ENCODE data around the gene SLIT3.
A peak's percentile ranks its signal among the peaks of the same experiment; 100 is the strongest.

Gene SLIT3

DNA sequence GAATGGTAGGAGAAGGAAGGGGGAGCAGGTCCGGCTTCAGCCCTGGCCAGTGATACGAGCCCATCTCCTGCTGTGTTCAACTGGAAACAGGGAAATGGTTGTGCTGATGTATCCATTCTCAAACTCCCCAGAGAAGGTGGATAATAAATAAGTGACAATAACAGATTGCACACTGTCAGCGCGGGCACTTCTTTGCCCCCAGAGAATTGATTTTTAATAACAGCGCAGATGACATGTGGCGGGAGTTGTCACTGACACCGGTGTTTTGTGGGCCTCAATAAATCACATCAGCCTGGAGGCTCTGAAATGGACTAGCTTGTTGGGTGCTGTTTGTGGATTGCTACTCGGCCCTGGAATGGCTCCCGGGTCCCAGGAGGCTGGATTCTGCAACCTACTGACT is 580.4 kb downstream of the SLIT3 start:
- DNase-seq, result no peak

DNA sequence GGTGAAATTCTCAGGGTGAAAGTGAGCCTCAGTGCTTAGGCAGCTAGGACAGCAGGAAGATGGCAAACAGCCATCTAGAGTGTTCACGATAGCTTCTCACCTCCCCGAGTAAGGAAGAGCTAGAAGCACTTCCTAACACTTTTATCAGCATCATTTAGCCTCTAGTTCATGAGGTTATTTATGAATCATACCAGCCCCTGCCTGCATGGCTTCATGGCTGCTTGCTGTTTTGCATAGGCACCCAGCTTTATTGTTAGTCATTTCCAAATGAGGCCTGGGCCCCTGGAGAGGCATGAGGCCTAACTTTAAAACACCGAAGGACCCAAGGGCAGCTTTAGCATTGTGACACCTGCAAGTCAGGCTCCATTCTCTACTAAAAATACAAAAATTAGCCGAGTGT is 586.9 kb downstream of the SLIT3 start:
- no peak for DNase-seq

DNA sequence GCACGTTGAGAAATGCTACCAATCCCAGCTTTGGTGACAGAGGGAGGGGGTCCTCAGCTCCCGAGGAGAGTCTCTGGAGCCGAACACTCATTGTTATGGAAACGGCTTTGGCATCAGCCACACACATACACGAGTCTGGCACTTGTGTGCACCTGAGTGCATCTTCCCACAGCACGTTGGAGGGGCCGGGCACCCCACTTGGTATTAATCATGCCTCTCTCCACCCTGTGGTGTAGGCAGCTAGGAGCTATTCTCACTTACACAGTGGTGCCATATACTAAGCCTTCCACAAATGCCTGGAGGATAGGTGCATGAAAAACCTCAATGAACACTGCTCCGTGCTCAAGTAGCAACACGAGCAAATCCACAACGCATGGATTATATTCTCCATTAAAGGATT is 587.9 kb downstream of the SLIT3 start:
- DNase-seq, result no peak

DNA sequence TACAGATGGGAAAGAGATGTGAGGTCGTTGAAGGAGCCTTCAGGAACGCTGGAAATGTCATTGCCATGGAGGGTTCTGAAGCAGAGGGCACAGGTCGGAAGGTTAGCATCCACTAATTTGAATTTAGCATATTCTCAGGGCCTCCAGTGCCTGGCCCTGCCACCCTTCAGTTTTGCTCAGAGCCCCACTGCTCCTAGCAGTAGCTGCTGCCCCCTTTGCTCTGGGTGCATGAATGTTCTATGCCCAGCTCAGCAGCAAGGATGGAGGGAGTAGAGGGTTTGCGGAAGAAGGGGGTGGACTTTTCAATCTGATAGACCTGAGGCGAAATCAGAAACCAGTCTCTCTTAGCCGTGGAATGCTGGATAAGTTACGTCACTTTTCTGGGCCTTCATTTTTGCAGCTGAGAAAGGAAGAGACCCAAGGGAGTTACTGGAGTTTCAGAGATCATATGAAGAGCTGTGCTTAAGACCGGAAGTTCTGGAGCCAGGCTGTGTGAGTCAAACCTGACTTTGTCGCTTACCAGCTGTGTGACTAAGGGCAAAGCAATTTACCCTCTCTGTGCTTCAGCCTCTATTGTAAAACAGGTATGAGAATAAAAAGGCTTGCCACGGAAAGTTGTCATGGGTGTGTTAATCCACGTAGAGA is 588.5 kb downstream of the SLIT3 start:
- no peak for DNase-seq

DNA sequence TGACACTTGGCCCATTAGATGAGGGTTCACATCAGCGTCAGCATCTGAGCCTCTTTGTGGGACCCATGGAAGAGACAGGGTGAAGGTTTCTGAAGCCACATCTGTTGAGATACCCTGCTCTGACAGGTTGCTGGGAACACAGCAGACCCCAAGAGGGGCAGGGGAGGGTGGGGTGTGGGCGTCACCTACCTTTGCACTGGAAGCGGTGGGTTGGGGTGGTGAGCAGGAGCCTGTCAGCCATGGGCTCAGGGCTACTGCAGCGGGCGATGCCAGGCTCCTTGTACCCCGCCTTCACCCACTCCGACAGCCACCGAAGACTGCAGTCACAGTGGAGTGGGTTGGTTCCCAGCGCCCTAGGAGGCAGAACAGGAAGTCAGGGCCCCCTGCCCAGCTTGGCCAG is 590.2 kb downstream of the SLIT3 start:
- no peak for DNase-seq

DNA sequence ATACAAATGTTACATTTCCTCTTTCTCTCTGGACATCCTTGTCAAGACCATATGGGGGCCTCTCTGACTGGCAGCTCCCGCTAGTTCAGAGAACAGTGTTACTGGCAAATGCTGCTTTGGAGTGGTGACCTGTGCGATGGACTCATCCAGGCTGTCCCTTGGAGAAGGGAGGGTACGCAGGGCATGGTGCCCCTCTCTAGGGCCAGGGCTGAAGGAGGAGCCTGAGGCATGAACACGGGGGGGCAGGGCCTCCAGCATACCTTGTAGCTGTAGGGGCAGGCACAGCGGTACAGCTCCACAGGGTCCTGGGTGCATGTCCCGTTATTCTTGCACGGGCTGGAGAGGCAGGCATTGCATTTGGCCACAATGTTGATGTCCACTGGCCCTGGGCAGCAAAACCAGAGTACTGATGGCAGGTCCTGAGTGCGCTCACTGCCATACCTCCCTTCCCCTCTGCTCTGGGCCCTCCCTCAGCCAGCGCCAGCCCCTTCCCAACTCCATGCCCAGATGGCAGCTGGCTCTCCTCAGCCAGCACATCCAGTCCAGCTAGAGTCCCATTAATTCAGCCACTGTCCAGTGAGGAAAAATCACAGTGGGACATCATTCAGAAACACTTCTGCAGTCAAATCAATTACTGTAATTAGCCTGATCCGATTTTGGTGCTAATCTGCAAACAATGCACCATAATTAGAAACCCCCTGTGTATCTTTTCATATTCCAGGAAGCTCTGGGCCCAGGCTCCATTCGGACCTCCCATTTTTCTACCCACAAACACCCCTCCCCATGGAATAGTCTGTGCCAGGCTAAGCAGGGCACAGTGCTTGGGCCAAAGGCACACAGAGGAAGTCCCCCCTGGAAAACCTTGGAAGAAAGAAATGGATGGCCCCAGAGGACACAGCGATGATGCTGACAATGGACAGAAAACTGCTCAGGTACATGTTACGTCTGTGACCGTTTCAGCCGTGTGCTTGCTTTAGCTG is 592.9 kb downstream of the SLIT3 start:
- DNase-seq, result no peak

DNA sequence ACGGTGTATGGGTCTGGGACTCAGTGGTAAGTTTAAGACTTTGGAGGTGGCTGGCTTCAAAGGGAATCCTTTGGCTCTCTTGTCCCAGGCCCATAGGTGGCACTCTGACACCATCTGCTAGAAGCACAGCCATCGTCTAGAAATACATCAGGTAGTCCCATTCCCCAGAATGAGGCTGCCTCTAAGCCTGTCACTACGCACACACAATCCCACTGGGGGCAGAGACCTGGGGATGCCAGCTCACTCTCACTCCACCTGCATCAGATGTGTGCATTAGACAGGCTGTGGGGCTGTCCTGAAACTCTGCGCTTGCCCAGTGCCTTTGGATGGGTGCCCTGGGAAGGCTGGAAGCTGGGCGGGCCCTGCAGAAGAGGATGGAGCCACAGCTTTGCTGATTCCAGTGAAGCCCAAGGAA is 594.3 kb downstream of the SLIT3 start:
- peak; percentile 66 for DNase-seq

DNA sequence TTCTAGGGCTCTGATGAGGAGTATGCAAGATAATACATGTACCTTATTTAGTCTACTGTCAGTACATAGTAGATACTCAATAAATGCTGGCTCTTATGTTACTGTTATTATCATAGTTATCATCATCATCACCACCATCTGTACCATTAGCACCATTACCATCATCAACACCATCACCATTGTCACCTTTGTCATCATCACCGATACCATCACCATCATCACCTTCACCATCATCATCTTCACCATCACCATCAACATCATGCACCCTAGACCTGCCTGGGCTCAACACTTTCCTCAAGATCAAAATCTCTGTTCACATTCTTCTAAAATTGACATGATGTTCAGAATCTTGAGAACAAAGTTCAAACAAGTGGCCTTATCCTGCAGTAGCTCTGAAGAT is 595.6 kb downstream of the SLIT3 start:
- no peak for DNase-seq

DNA sequence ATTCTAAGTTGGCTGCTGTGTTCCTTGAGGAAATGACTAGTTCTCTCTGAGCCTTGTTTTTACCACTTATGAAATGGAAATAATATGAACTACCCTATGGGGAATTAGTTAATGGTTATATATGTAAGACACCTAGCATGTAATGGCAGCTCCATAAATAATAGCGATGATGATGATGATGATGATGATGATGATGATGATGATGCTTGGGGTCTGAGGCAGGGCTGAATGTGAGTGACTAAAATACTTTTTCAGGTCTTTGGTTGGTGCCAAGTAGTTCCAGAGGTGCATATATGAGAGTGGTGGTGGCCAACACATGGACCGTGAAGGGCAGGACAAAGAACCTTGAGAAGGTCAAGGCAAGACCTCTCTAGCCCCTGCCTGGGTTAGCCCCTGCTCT is 598.4 kb downstream of the SLIT3 start:
- no peak for DNase-seq

DNA sequence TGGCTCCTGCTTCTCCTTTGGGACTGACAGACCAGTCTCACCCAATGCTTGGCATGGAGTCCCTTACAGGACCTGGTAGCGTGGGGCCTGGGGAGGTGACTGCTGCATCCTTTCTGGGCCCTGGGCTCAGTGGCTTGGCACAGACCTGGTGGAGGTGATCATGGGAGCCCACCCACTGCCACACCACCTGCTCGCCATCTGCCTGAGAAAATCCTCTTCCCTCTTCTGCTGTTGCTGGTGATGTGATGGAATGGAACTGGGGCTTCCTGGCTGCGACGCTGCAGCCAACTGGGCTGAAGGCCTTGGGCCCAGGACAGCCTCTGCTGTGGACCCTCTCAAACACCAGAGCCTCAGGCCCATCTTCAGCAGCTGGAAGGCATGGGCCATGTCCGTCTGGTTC is 599.3 kb downstream of the SLIT3 start:
- no peak for DNase-seq

DNA sequence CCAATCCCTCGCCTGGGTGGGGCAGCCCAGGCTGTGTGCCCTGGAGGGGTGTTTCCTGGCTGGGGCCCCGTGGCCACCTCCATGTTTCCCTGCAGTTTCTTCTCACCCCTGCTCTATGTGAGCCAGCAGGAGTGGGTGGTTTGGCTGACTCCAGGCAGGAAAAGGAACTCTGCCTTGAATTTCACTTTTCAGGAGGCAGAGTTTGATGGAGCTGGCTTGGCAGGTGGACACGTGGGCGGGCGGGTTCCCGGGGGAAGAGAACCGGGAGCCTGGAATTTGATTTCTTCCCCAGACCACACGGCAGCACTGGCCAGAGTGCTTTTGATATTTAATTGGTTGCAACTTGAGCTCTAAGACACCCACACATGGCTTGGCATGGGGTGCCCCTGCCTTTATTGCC is 601.9 kb downstream of the SLIT3 start:
- DNase-seq, result peak; percentile 89

DNA sequence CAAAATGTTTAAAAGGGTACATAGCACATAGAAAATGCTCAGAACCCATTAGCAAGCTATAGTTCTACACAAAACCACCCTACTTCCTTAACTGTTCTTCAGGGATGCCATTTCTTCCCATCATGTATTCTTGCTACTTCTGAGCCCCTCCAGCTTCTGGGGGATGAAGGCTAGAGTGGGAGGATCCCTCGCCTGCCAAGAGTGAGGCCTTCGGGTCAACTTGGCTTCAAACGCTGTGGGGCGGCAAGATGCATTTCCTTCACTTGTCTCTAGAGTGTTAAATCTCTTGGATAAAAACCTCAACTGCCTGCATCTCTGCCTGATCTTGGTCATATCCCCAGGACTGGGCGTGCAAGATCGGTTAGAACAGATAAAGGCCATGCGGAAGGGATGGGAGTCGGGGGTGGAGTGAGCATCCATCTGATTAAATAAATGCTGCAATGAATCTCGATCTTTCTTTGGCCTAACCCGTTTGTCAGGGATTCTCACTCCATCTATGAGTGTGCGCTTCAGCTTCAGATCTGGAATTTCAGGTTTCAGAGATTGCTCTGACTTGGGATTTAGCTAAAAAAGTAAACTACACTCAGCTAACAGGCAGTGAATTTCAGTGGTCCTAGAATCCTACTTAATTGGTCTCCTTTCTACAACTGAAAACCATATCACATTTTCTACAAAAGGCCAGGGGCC is 603.8 kb downstream of the SLIT3 start:
- DNase-seq, result no peak

DNA sequence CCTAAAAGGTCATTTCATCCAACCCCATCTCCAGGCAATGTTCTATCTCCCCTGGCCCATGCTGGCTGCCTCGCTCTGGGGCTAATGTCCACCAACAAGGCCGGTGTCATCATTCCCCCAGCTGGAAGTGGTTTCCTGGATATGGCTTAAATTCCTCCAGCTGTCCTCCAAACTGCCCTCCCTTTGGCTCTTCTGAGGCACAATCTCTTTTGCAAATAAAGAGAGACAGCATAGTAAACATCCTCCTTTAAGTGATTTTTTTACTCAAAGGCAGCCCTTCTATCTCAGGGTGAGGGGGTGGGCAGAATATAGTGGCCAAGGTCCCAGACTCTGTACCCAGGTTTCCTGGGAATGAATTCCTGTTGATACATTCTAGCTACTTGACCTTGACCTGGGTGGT is 604.3 kb downstream of the SLIT3 start:
- DNase-seq, result no peak

DNA sequence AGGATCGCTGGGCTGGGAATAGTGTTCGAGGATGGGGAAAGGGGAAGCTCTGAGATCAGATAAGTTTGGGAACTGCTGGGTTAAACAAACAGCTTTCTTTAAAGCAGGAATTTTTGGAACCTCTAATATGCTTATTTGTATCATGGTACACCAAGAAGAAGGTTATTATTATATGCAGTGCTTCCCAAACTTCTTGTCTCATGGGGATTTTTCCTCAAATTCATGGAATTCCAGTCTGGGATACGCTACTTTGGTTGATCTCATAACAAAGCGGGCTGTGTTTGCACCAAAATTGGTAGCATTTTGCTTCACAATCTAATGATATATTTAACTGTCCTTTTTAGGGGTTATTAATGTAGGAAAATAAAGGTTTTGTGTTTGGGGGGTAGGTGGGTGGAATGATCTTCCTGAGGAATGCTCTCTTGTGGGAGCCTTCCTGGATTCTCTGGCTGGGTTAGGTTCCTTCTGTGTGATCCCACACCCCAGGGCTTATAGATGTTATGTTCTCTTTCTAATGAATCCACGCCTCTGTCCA is 605.6 kb downstream of the SLIT3 start:
- no peak for DNase-seq

DNA sequence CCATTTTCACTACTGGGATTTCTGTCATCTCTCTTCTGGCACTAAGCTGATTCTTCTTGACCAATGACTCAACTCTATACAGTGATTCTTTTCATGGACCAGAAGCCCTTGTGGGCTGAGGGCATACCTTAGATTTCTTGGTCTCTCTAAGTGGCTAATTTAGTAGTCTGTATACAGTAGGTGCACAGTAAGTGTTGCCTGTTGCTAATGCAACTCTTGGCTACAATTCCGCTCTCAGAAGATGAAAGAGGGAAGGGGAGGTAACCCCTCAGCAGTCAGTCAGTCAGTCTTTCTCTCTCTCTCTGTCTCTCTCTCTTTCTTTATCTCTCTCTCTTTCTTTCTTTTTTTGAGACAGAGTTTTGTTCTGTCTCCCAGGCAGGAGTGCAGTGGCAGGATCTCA is 606.6 kb downstream of the SLIT3 start:
- DNase-seq, result no peak

DNA sequence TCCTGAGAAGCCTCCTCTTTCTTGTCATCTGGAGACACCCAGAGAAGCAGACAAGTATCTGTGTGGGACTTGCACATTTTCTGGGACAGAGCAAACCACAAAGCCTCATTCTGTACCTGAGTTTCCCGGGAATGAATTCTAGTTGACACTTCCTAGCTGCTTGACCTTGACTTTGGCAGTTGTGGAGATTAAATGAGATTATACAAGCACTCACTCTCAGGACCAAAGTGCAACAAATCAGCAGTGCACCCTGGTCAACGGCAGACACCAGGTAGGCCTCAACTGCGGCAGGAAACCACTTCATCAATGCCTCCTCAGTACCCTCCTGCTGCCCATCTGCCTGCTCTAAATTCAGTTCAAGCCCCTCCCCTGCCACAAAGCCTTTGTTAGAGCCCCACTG is 607.1 kb downstream of the SLIT3 start:
- DNase-seq, result no peak

DNA sequence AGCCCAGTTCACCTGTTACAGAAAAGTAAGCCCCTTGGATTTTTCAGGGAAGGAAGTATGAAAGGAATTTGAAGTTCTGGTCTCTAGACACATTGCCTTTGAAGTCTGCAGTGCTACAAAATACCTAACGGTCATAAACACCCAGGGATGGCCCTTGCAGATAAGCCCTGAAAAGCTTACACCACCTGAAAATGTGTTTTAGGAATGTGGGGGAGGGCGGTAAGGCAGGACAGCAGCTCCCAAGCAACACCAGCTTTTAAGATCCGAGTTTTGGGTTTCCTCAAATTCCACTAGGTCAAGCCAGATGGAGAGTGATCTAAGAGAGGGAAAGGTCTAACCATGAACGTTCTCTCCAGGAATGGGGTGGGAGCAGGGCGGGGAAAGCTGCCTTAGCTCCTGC is 607.6 kb downstream of the SLIT3 start:
- no peak for DNase-seq

DNA sequence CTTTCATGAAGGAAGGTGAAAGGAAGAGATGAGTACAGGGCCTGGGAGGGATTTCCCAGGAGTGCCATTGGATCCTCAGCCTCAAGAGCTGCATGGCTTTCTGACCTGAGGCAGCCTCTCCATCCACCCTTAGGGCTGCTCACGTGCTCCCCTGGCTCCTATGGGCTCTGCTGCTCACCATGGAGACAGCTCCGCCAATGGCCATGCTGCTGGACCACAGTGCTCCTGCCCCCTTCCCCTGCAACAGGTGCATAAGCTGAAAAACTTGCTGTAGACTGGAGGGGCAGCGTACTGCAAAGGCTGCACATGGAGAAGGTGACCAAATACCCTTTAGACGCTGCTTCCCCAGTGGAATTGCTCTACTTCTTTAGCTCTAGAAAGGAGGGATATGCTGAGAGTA is 609.0 kb downstream of the SLIT3 start:
- no peak for DNase-seq

DNA sequence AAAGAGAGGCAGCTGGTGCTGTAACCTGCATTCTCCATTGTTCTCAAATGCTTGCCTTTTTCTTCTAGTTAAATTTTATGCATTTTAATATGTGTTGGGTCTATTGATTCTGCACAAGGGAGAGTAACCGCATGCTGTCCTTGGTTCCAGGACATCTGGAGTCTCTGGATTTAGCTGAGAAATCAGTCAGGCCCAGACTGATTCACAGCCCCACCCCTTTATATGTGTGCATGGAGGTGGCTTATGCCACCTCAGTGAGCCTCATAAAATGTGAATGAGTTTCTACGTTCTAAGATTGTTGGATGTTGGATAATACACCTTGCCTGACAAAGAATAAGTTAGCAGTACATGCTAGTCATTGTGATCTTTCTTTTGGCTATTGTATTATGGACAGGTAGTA is 611.7 kb downstream of the SLIT3 start:
- no peak for DNase-seq

DNA sequence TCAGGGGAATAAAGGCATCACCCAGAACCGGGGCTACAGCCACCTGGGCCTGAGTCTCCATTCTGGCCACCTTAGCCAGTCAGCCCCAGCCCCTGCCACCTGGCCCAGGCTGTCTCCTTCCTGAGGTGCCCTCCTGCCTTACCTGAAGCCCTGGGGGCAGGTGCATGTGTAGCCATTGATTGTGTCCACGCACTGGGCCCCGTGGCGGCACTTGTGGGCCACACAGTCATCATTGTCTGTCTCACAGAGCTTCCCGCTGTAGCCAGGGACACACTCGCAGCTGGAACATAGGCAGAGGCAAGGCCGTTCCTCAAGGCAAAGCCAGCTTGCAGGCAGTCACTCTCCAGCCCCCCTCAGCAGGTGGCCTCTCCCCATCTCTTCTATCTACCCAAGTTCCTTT is 614.1 kb downstream of the SLIT3 start:
- no peak for DNase-seq

DNA sequence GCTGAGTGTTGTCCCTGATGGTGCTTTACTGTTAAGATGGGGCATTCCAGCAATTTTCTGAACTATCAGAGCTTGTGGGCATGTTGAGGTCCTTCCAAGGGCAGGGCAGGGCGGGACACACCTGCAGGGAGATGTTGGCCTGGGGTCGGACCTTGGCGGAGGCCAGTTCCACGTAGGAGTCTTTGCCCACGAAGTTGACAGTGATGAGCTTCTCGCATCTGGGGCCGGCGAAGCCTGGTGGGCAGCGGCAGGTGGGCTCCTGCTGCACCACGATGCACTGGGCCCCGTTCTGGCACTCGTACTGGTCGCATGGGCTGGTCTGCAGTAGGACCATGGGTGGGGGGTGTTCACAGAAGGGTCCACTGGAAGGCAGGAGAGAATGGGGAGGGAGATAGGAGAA is 615.4 kb downstream of the SLIT3 start:
- no peak for DNase-seq

DNA sequence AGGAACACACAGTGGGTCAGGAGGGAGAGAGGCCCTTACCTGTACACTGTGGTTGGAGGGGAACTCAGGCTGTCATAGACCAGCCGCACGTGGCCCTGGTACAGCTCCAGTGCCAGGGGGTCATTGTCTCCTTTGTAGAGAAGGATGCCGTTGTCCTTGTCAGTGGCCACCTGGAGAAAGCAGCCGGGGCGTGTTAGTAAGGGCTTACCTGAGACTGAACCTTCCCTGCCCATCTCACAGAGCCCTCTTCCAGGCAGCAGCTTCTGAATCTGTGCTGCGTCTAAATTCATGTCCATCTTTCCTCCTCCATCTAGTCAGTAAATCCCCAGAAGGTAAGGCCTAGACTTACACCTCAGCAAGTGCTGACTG is 617.0 kb downstream of the SLIT3 start:
- no peak for DNase-seq

DNA sequence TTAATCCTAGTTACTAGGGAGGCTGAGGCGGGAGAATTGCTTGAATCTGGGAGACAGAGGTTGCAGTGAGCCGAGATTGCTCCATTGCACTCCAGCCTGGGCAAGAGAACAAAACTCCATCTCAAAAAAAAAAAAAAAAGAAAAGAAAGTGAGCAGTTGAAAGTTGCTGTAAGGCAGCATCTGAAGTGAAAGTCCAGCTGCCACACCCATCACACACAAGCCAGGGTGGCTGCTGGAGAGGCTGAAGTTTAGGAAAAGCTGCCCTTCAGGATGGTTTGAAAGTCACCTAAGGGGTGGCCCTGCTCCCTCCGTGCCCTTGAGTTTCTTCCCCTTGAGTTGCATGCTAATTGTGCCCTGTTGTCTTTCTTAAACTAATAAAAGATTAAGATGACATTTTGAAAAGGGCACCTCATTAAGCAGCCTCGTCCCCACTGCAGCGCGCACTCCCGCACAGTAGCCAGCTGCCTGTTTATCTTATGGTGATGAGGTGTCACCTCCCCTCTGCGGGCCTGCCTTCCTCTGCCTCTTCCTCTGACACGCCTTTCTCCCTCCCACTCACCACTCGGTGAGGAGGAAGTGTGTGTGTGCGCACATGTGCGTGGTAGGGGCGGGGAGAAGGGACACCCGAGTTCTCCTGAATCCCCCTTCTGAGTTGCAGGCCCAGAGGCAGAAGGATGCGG is 617.6 kb downstream of the SLIT3 start:
- no peak for DNase-seq

Measured in right hindlimb (tissue), 1 donor.